Esophagus squamous epithelium (tissue), 5 donors: ENCODE data around the gene TMEM150B. TPM values are rescaled to one million over a fixed set of nuclear protein-coding genes. Genes with fewer than 3 reads are reported as not detected.

Experiments used
- DNase-seq: peaks from one replicate; lab custom pipeline; 2025; lab: John Stamatoyannopoulos, UW
- H3K27ac ChIP-seq, 4 donors: fragments of 200-600 bp; sonication (generic); one replicate each; pipeline ENCODE4 v1.5.1; 2016 to 2019; ENCODE audit warnings: mild to moderate bottlenecking in 1 of 4
- H3K27me3 ChIP-seq, 4 donors: fragments of 200-600 bp; sonication (generic); 1 replicate in 3 of 4; 2 replicates in 1 of 4; pipeline versions ENCODE4 v1.5.1 to v1.6.0; 2017 to 2021; ENCODE audit warnings: antibody characterized with exemption in 1 of 4
- H3K36me3 ChIP-seq, 3 donors: fragments of 200-600 bp; sonication (generic); one replicate each; pipeline ENCODE4 v1.5.1; 2016 to 2019
- H3K4me1 ChIP-seq, 3 donors: fragments of 200-600 bp; sonication (generic); one replicate each; pipeline ENCODE4 v1.5.1; 2017 to 2019
- H3K4me3 ChIP-seq, 4 donors: fragments of 200-600 bp; sonication (generic); 1 replicate in 3 of 4; 2 replicates in 1 of 4; pipeline ENCODE4 v1.5.1; 2016 to 2019; ENCODE audit warnings: mild to moderate bottlenecking in 2 of 4, moderate library complexity in 1 of 4
- H3K9me3 ChIP-seq, 3 donors: fragments of 200-600 bp; sonication (generic); one replicate each; pipeline ENCODE4 v1.5.1; 2016 to 2019
- POLR2A ChIP-seq, 4 donors: fragments of 450-650 bp; IDR thresholded peaks; one replicate each; pipeline ENCODE4 v1.6.1; 2017; ENCODE audit warnings: antibody characterized with exemption in 4 of 4, mild to moderate bottlenecking in 4 of 4, moderate library complexity in 3 of 4
- WGBS, 2 donors: methylation state at CpG; one replicate each; pipeline ENCODE4 v1.1.5; 2018; 5-methylcytosine and 5-hydroxymethylcytosine counted together
- intact Hi-C: fragments of 100-400 bp; cut with DNase I; formaldehyde crosslinking; loops from one replicate; pipeline ENCODE4 v1.15.0; 2022
- total RNA-seq, 4 donors: library from RNA; depleted of rRNA; stranded (reverse); fragments of >200 nt; gene quantifications; one replicate each; pipeline ENCODE4 v1.1.0, GENCODE V29; 2016
- TF ChIP-seq, protein P1 (sequence below), 6 experiments: fragments of 450-650 bp in 4 of 6; fragments of 200-600 bp in 2 of 6; sonication (generic) in 2 of 6; IDR thresholded peaks; one replicate each; pipeline ENCODE4 v1.5.1; 2016 to 2019; ENCODE audit warnings: antibody characterized with exemption in 6 of 6, mild to moderate bottlenecking in 4 of 6, moderate library complexity in 4 of 6
- donor health status: DM: yes; HTN: yes; CAD: no.

The TMEM150B gene
- total RNA-seq, 4 donors from 2014 or later = 1.7 TPM; not detected in 3

GRCh38 chr19:55284405-55285058 is 40.6 kb downstream of the TMEM150B start:
- no peak for TF ChIP-seq POLR2A (IDR thresholded peaks at IDR 0.05)
- TF ChIP-seq, protein P1, sequence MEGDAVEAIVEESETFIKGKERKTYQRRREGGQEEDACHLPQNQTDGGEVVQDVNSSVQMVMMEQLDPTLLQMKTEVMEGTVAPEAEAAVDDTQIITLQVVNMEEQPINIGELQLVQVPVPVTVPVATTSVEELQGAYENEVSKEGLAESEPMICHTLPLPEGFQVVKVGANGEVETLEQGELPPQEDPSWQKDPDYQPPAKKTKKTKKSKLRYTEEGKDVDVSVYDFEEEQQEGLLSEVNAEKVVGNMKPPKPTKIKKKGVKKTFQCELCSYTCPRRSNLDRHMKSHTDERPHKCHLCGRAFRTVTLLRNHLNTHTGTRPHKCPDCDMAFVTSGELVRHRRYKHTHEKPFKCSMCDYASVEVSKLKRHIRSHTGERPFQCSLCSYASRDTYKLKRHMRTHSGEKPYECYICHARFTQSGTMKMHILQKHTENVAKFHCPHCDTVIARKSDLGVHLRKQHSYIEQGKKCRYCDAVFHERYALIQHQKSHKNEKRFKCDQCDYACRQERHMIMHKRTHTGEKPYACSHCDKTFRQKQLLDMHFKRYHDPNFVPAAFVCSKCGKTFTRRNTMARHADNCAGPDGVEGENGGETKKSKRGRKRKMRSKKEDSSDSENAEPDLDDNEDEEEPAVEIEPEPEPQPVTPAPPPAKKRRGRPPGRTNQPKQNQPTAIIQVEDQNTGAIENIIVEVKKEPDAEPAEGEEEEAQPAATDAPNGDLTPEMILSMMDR (IDR thresholded peaks at IDR 0.05) = no peak
- peak overlapping the region; percentile 39 to 87 (median 70) for H3K27ac ChIP-seq
- H3K27me3 ChIP-seq = peaks cover 0 to 27% (median 0%) of the 10 kb centered on the region in 4 donors
- intact Hi-C loops = loop anchor here (10.0 kb wide), 1 partner anchor 130 kb away; no protein-coding TSS in a partner anchor
- no peaks in the 10 kb centered on the region for H3K9me3 ChIP-seq
- DNase-seq = no peak
- H3K4me3 ChIP-seq = peak overlapping the region; percentile 35 to 64 (median 49)
- WGBS, 2 donors = 27% methylated on average over 3 of the region's 16 CpGs; no CpG with 5 or more reads in 1 of the 2 donors
- H3K4me1 ChIP-seq = peaks cover 7 to 36% (median 13%) of the 10 kb centered on the region in 3 donors
- no peaks in the 10 kb centered on the region for H3K36me3 ChIP-seq

DNA sequence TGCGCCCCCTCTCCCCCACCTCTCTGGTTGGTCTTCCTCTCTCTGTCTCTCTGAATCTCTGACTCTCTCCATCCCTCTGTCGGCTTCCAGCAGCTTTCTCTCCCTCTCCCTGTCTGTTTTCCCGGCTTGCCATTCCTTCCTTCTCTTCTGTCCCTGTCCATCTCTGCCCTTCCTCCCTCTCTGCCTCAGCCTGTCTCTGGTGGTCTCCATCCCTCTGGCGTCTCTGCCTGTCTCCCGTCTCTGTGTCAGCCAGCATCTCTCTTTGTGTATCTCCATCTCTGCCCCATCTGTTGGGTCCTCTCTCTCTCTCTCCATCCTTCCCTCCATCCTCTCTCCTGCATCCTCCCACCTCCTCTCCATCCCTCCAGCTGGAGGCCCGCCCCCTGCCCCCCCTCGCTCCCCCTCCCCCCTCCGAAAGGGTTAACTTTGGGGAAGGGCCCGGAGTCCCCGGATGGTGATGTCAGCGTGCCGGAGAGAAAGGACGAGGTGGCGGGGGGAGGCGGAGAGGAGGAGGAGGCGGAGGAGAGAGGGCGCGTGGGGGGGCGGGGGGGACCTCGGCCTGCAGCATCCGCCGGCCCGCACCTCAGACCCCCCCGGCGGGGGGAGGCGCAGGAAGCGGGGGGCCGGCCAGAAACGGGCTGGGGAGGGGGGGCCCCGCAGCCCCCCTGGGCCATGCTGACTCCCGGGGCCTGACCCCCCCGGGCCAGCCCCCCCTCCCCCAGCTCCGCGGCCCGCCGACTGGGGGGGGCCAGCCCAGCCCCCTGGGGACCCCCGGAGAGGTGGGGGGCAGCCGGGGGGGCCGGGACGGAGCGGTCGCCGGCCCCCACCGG is 41.4 kb downstream of the TMEM150B start, which contains the start of gene BRSK1:
Gene BRSK1, plus strand, starts transcription at position 450 of the 830 bp plus-strand sequence. CDS start 446 bp downstream, outside the sequence.
- H3K27ac ChIP-seq = peak within 1 kb of the TSS; percentile 39 to 87 (median 70)
- intact Hi-C loops = loop anchor here (10.0 kb wide), 1 partner anchor 131 kb away; no protein-coding TSS in a partner anchor
- H3K36me3 ChIP-seq = no peaks in the 10 kb centered on the region
- TF ChIP-seq POLR2A (IDR thresholded peaks at IDR 0.05) = no peak
- TF ChIP-seq, protein P1 (IDR thresholded peaks at IDR 0.05) = no peak
- H3K27me3 ChIP-seq = peaks cover 0 to 27% (median 0%) of the 10 kb centered on the region in 4 donors
- WGBS, 2 donors = 25 to 33% methylated on average over 5 to 6 of the region's 44 CpGs
- DNase-seq = no peak
- H3K4me3 ChIP-seq = peak within 1 kb of the TSS; percentile 35 to 64 (median 49)
- no peaks in the 10 kb centered on the region for H3K9me3 ChIP-seq
- peaks cover 15 to 44% (median 19%) of the 10 kb centered on the region in 3 donors for H3K4me1 ChIP-seq

DNA sequence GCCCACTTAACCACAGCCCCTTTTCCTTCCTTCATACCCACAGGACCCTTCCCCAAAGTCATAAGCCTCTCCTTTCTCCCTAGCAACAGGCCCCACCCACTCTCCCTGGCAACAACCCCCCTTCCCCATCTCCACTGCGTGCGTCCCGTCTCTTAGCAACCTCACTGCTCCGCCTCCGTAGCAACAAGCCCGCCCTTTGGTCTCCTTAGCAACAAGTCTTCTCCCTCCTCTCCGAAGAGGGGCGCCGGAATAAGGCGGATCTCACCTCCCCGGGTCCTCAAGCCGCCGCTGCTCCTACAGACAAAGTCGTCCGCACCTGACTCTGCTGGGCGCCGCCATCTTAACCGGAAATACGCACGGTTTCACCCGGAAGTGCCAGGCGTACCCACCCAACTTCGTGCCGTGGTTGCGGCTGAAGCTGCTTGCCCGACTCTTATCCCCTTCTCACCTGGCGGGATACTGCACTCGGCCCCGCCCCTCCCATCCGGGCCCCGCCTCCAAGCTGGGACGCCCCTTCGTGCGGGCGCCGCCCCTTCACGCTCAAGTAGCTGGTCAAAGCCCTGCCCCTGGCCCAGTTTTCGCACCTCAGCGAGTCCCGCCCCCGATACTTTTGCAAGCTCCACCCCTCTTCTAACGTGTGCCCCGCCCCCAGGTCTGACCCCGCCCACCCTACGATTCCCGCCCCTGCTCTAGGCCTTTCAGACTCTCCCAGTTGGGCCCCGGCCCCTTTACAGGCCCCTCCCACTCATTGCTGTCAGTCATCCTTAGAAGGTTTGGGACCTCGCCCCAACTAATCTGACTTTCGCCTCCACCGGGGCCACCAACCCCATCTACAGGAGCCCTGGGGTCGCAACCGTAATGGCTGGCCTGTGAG is 45.1 kb downstream of the TMEM150B start, which contains the start of gene HSPBP1:
Gene HSPBP1, minus strand, starts transcription at position 341 of the 874 bp plus-strand sequence. CDS start 502 bp downstream, outside the sequence.
- peak; percentile 68 for DNase-seq
- TF ChIP-seq POLR2A (IDR thresholded peaks at IDR 0.05) = peak in 2 of 4 donors; percentile 16 to 27
- TF ChIP-seq, protein P1 (IDR thresholded peaks at IDR 0.05) = no peak
- Histone ChIP-seq H3K36me3 (peaks cover 0 to 34% (median 11%) of the 10 kb centered on the region in 3 donors), H3K4me3 (peak within 1 kb of the TSS; percentile 66 to 83 (median 72)), H3K27me3 (peaks cover 0 to 24% (median 0%) of the 10 kb centered on the region in 4 donors), H3K27ac (peak within 1 kb of the TSS; percentile 73 to 92 (median 85)), H3K9me3 (no peaks in the 10 kb centered on the region), H3K4me1 (peaks cover 15 to 49% (median 19%) of the 10 kb centered on the region in 3 donors)
- intact Hi-C loops = loop anchor here (10.0 kb wide), 1 partner anchor 135 kb away; no protein-coding TSS in a partner anchor
- 3% methylated on average over 35 to 40 of the region's 52 CpGs for WGBS, 2 donors

- H3K9me3 ChIP-seq = no peaks in the 10 kb centered on the region
- peak overlapping the region; percentile 66 to 83 (median 72) for H3K4me3 ChIP-seq
- H3K27ac ChIP-seq = peak overlapping the region; percentile 73 to 92 (median 85)
- TF ChIP-seq, protein P1 (IDR thresholded peaks at IDR 0.05) = no peak
- no peak for TF ChIP-seq POLR2A (IDR thresholded peaks at IDR 0.05)
- H3K27me3 ChIP-seq = peaks cover 0 to 18% (median 0%) of the 10 kb centered on the region in 4 donors
- intact Hi-C loops = no loop called here
- H3K36me3 ChIP-seq = peaks cover 0 to 40% (median 13%) of the 10 kb centered on the region in 3 donors
- DNase-seq = no peak
- H3K4me1 ChIP-seq = peaks cover 15 to 42% (median 19%) of the 10 kb centered on the region in 3 donors
- WGBS, 2 donors = 10 to 13% methylated on average over 12 to 20 of the region's 23 CpGs
Observed at GRCh38 chr19:55279340-55279739, 45.8 kb downstream of the TMEM150B start.
